DMS153 treated with DMSO at 0.1 percent for 48 hours (cell line): ENCODE measurements around the gene VAT1L.
A peak's percentile ranks its signal among the peaks of the same experiment; 100 is the strongest.

ENCODE experiments used
- DNase-seq: peaks from one replicate; lab custom pipeline; 2025; ENCODE audit not compliant: unreplicated experiment; lab: John Stamatoyannopoulos, UW

Gene VAT1L

GRCh38 chr16:77905374-77905920, 117.1 kb downstream of the VAT1L start:
- peak; percentile 88 for DNase-seq

DNA sequence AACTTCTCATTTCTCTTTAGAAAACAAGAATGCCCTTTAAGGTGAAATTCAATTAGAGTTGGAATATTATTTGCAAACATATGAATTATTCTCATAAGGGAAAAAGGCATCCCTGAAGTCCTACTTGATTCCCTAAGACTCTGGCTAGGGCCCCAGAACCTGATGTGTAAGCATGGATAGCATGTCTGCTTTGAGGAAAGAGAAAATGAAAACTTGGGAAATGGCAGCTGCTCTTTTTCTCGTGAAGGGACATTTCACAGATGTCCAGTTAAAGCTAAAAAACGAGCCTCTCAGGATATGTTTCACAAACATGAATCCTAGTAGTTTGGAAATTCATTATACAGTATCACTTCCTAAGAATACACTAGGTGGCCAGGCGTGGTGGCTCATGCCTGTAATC, 121.7 kb downstream of the VAT1L start:
- DNase-seq: no peak

GRCh38 chr16:77912617-77913016, 124.3 kb downstream of the VAT1L start:
- no peak for DNase-seq

- DNase-seq: no peak
Observed at GRCh38 chr16:77913738-77914253, 125.4 kb downstream of the VAT1L start.

DNA sequence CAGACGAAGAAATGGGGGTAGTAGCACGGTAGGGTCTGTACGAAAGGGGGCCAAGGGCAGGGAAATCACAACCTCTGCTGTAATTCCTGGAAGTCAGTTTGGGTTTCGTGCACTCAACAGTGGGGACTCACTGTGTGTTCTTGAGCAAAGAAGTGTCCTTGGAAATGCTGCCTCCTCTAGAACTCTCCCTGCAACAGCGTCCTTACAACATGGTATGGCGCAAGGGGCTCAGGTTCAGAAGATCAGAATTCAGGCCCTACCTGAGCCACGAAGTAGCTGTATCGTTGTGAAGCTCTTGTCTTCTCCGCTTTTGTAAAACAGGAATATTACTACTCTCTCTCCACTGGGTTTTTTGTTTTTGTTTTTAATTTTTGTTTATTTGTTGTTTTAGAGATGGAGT, 127.7 kb downstream of the VAT1L start:
- no peak for DNase-seq

GRCh38 chr16:77917971-77918370, 129.6 kb downstream of the VAT1L start:
- no peak for DNase-seq

- DNase-seq: peak; percentile 83
Observed at GRCh38 chr16:77918809-77919707, 130.7 kb downstream of the VAT1L start.

DNA sequence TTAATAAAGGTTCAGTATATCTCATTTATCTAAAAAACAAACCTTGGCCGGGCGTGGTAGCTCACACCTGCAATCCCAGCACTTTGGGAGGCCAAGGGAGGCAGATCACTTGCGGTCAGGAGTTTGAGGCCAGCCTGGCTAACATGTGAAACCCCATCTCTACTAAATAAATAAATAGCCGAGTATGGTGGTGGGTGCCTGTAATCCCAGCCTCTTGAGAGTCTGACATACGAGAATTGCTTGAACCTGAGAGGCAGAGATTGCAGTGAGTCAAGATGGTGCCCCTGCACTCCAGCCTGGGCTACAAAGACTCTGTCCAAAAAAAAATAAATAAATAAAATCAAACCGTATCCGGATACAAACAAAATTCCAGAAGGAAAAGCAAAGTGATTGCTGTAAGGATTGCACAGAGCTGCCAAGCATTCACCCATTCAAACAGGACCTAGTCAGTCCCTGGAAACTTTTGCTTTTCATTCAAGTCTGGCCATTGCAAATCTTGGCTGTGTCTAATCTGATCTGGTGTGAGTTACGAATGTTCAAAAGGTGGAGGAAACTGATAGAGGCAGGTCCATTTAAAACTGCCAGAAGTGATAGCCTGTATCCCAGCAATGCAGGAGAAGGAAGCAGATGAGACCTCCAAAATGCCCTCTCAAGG, 131.5 kb downstream of the VAT1L start:
- no peak for DNase-seq

- no peak for DNase-seq
Observed at GRCh38 chr16:77920984-77921383, 132.6 kb downstream of the VAT1L start.

- DNase-seq: no peak
Observed at GRCh38 chr16:77922228-77922754, 133.9 kb downstream of the VAT1L start.

- no peak for DNase-seq
Observed at GRCh38 chr16:77925531-77925930, 137.2 kb downstream of the VAT1L start.

GRCh38 chr16:77928096-77928495, 139.7 kb downstream of the VAT1L start:
- DNase-seq: no peak

GRCh38 chr16:77929004-77929403, 140.6 kb downstream of the VAT1L start:
- no peak for DNase-seq

DNA sequence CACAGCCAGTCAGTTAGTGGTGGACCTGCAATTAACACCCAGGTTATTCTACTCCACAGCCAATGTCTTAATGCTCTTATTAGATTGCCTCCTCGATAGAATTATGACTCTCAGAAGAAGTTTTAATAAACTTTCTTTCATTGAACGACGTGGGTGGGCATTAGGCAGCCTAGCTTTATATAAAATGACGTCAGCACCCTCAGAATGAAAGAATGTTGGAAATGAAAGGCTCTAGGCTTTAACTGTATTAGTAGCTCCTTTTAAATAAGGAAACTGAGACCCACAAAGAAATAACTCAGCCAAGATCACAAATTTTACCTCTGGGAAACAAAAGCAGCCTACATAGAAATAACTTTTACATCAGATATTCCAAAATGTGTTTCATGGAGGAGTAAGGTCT, 142.7 kb downstream of the VAT1L start:
- DNase-seq: no peak

GRCh38 chr16:77937473-77938149, 149.2 kb downstream of the VAT1L start:
- DNase-seq: no peak

DNA sequence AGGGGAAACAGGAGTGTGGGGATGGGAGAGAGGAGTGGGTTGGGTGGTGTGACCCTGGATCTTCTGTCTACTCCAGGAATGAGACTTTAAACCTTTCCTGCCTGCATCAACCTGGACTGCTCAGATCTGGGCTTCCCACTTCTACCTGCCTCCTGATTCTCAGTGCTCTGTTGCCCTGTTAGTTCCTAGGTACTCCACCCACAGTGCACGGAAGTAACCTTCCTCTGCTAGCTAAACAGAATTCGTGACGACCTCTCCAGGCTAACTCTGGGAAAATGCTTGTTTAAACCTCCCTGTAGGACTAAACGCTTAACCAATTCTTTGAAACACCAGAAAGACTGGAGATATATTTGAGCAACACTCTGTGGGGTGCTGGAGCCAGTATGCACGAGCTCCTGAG, 150.5 kb downstream of the VAT1L start:
- DNase-seq: no peak

- DNase-seq: no peak
Observed at GRCh38 chr16:77939968-77940367, 151.6 kb downstream of the VAT1L start.

GRCh38 chr16:77943801-77944200, 155.4 kb downstream of the VAT1L start:
- DNase-seq: peak; percentile 89

- no peak for DNase-seq
Observed at GRCh38 chr16:77944631-77945030, 156.3 kb downstream of the VAT1L start.

GRCh38 chr16:77945126-77945525, 156.8 kb downstream of the VAT1L start:
- DNase-seq: no peak

DNA sequence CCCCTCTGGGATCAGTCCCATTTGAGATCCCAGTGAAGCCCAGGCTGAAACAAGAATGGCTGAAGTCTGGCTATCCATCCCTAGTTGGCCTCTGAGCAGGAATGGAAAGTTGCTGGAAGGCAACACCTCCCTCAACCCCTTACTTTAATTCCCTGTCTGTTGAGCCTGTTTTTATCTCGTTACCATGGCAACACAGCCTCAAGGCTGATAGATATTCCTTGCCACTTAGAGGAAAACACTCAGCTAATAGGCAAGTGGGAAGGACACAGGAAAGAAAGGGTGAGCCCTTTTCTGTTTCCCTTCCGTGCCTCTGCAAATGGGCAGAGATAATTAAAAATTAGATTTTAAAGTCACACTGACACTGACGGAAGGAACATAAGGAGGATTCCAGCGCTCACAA, 158.5 kb downstream of the VAT1L start:
- no peak for DNase-seq
